Suppressor macrophage treated with lipopolysaccharide for 1 hour (primary cell): ENCODE measurements around the gene WDR18.

Experiments used
- DNase-seq, 3 donors: peaks; one replicate each; pipeline ENCODE4 v3.0.0-alpha.2; 2020 to 2022

The WDR18 gene, protein sequence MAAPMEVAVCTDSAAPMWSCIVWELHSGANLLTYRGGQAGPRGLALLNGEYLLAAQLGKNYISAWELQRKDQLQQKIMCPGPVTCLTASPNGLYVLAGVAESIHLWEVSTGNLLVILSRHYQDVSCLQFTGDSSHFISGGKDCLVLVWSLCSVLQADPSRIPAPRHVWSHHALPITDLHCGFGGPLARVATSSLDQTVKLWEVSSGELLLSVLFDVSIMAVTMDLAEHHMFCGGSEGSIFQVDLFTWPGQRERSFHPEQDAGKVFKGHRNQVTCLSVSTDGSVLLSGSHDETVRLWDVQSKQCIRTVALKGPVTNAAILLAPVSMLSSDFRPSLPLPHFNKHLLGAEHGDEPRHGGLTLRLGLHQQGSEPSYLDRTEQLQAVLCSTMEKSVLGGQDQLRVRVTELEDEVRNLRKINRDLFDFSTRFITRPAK

DNA sequence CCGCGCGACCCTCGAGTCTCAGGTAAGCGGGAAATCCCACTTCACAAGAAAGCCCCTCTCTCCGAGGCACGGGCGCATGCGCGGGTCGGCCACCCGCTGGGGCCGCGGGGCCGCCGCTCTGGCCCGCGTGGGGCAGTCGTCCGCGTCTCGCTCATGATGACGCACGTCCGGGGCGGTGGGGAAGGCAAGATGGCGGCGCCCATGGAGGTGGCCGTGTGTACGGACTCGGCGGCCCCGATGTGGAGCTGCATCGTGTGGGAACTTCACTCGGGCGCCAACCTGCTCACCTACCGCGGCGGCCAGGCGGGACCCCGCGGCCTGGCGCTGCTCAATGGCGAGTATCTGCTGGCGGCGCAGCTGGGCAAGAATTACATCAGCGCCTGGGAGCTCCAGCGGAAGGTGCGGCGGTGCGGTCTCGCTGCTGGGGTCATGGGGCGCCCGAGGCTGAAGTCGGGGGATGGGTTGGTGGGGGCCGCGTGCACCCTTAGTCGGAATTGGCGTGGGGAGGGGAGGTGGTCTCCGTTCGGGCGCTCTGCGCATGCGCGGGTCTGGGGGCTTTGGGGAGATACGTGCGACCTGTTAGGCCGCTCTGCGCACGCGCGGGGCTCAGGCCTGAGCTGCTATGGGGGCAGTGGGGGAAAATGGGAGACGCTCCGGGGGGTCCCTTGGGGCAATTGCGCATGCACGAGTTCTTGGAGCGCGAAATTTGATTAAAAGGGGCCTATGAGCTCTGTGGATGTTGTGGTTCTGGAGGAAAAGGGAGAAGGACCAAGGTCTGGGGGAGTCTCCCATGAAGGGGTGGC is at the start of gene WDR18:
Gene WDR18 (plus strand): TSS at position 181 of the 803 bp plus-strand sequence. CDS start 9 bp downstream, at position 190.
- peak; percentile 94 to 98 (median 97) for DNase-seq

DNA sequence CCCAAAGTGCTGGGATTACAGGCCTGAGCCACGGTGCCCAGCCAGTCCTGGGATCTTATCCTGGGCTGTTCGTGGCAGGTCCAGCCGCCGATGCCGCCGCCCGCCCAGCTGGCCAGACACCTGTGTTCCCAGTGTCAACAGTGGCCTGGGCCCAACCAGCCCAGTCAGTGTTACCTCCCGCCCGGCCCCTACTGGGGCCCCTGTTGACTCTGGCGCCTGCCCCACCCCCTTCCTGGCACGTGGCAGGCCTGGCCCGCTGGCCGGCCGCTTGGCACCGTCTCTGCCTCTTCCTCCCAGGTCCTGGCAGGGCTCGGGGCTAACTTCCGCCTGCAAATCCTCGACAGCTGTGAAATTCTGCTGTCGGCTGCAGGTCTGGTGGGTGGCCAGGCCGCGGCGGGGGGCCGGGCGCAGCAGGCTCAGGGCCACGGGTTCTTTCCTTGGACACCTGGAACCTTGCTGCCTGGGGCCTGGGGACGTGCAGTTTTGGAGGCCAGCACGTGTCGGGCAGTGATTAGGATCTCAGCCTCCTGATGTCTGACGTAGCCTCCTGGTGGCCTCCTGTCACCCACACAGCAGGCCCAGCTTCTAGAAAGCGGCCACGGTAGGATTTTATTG is 49.2 kb upstream of the WDR18 start:
- peak; percentile 66 to 81 (median 71) for DNase-seq

DNA sequence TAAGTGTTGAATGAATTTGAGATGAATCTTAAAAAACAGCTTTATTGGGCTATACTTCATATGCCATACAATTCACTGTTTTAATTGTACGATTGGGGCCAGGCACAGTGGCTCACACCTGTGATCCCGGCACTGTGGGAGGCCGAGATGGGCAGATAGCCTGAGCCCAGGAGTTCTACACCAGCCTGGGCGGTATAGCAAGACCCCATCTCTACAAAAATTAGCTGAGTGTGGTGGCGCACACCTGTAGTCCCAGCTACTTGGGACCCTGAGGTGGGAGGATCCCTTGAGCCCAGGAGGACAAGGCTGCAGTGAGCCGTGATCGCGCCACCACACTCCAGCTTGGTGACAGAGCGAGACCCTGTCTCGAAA is 48.0 kb upstream of the WDR18 start:
- no peak for DNase-seq

DNA sequence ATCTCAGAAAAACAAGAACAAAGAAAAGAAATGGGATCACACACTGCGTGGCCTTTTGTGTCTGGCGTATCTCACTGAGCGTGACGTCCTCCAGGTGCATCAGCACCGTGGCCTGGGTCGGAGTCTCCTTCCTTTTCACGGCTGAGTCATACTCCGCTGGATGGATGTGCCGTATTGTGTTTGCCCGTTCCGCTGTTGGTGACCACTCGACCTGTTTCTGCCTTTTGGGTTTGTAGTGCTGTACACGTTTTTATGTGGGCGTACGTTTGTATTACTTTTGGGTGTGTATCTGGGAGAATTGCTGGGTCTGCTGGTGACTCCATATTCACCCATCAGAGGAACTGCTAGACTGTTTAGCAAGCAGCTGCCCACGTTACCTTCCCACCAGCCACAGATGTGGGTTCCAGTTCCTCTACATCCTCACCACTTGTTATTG is 46.9 kb upstream of the WDR18 start:
- peak; percentile 82 to 90 (median 87) for DNase-seq

DNA sequence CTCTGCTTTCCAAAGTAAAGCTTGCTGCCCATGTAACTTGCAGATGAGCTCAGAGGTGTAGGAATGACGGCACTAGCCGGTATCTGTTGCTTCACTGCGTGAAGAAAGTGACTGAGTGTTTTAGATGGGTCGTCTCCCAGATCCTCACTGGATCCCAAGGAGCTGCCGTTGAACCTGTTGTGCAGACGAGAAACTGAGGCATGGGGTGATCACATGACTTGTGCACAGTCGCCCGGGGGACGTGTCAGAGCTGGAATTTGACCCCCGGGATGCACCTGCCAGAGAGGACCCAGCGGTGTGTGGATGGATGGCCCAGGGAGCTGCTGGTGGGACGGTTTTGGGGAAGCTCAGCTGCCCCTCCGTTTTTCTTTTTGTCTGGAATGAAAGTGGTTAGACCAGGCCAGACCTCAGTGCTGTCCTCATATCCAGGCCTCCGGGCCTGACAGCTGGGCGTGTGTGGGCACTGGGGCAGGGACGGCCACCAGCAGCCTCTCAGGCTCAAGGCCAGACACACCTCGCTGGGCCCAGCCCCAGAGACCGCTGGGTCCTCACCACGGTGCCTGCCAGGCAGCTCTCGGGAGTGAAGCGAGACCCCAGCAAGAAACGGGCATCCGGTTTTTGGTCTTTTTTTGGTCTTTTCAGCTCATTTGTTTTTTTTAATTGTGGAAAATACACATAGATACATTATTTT is 45.8 kb upstream of the WDR18 start:
- no peak for DNase-seq

DNA sequence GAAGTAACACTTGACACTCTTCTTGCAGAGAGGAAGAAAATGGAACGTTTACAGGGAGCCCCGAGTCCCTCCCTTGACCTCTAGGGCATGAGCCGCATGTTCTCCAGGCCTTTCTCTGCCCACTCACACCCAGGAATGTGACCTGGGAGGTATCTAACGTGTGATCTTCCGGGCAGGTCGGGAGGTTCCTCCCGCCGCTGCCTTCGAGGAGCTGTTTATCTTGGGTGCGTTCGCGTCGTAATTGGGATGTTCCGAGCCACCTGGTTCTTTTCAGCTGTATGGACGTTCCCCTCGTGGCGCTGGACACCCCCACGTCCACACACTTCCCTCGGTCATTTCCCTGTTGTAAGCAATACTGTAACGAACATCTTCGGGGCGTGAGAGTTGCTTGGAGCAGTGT is 44.7 kb upstream of the WDR18 start:
- DNase-seq: no peak

DNA sequence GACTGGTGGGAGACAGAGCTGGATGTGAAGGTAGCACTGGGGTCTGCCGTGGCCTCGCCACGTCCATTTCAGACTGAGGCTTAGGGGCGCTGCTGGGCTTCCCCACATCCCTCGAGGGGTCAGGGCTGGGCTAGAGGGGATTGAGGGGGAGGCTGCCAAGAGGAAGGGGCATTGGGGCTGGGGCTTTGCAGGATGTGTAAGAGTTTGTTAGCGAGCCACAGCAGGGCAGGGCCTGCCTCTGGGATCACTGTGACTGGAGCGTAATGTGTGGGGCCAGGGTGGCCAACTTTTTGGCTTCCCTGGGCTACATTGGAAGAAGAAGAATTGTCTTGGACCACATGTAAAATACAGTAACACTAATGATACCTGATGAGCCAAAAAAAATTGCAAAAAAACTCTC is 44.2 kb upstream of the WDR18 start:
- no peak for DNase-seq

DNA sequence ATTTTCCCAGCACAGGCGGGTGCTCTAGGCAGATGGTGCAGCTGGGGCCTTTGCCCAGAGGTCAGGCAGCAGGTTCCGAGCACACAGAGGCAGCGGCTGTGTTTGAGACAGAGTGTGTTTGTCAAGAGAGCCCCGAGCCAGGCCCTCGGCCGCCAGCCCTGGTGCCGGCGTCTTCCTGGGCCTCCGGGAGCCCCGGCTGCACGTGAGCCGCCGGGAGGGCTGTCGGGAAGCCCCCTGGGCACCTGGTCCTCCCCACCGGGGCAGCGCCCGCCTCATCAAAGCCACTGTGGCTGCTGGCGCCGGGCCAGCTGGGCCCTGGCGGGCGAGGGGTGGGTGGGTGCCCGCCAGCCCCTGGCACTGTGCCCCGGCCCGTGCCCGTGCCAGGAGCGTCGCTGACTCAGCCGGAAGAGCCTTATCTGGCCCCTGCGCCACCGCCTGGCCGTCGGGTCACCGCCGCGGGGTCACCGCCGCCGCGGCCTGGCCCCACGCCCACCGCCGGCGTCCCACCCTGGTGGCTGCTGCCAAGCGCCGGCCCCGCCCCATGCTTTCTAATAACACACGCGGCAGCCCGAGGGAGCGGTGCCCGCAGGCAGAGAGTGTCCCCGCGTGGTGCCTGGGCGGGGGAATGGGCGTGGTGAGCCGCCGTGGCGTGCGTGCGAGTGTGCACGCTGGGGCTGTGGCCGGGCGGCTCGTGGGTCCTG is 43.4 kb upstream of the WDR18 start:
- DNase-seq: peak; percentile 61 to 78 (median 64)

DNA sequence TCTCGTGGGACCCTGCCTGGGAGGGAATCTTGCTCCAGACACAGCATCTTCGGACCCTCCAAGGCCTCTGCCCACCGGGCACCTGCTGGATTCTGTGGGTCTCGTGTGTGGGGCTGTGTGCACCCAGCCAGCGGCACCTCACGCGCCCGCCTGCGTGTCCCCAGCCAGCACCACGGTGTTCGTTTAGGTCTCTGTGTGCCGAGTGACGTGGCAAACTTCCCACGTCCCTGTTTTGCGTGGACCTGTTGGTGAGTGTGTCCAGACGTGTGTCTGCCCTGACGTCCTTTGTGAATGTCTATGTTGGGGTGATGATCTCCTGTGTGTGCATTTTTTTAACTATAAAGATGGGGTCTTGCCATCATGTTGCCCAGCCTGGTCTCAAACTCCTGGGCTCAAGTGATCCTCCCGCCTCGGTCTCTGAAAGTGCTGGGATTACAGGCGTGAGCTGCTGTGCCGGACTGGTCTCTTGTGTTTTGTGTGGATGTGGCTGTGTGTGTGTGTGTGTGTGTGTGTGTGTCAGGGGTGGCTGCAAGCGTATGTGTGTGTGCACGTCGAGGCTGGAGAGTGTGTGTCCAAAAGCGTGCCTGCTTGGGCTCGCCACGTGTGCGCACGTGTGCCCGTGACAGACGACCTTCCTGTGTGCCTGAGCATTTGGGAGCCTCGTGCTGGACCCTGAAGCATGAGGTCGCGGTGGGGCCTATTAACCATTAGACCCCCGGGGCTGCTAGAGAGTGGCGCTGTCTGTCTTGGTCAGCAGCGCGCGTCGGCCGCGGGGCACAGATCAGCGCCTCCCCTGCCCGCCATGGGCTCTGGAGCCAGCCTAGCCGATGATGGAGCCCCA is 42.6 kb upstream of the WDR18 start:
- no peak for DNase-seq

DNA sequence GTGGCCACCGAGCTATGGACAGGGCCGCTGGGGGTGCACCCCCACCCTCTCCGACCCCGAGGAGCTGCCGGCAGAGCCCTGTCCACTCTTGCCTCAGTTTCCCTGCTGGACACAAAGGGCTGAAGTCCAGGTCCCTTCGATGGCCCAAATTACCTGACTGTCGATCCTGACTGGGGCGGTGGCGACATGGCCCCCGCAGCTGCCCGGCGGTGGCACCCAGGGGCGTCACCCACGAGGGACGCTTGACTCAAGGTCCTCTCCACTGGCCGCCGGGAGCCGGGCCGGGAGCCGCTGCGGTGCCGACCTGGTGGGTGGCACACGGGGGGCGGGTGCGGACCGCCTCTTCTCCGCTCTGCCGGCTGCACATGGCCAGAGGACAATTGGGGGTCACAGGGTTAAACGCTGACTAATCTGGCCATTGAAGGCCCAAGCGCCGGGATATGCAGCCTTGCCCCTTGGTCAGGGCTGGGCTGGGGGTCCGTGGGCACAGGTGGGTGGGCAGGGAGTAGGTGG is 42.0 kb upstream of the WDR18 start:
- no peak for DNase-seq

DNA sequence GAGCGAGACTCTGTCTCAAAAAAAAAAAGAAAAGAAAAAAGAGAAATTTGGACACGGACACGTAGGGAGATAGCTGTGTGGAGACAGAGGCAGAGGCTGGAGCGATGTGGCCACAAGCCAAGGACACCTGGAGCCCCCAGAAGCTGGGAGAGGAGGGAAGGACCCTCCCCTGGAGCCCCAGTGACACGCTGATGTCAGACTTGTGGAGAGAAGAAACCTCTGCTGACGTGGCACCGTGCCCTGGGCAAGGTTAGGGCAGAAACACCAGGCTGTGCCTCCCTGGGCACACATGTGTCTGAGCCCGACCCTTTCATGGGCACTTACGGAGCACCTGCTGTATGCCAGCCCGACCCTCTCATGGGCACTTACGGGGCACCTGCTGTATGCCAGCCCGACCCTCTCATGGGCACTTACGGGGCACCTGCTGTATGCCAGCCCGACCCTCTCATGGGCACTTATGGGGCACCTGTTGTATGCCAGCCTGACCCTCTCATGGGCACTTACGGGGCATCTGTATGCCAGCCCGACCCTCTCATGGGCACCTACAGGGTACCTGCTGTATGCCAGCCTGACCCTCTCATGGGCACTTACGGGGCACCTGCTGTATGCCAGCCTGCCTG is 40.5 kb upstream of the WDR18 start:
- no peak for DNase-seq

DNA sequence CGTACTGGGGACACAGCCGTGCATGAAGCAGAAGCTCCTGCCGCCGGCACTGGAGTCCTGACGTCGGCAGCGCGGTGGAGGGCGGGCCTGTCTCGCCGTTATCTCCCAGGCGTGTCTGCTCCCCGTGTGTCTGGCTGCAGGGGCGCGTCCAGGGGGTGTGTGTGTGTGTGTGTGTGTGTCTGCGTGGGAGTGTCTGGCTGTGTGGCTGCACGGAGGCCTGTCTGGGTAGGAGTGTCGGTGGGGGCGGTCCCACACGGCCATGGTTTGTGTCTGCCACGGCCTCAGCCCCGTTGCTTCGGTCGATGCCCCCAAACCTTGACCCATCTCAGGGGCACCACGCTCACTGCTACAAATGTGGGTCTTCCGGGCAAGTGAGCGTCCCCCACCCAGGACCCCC is 40.0 kb upstream of the WDR18 start:
- DNase-seq: no peak

DNA sequence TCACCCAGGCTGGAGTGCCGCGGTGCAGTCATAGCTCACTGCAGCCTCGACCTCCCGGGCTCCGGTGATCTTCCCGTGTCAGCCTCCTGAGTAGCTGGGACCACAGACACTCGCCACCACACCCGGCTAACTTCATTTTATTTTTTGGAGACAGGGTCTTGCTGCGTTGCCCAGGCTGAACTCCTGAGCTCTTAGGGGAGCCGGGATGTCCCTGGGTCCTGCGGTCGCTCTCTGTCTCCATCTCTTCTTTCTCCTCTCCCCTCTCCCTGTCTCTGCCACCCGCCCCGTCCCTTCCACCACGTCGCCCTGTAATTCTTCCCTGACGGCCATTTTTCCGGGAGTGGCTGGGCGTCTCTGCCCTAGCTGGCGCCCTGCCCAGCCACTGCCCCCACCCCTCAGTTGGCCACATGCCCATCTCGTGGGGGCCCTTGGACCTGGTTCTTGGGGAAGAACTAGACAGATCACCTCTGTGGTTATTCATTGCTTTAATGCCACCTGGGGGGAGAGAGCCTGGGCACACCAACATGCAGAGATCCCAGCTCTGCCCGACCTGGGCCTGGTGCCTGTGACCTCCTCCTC is 39.4 kb upstream of the WDR18 start:
- DNase-seq: no peak

DNA sequence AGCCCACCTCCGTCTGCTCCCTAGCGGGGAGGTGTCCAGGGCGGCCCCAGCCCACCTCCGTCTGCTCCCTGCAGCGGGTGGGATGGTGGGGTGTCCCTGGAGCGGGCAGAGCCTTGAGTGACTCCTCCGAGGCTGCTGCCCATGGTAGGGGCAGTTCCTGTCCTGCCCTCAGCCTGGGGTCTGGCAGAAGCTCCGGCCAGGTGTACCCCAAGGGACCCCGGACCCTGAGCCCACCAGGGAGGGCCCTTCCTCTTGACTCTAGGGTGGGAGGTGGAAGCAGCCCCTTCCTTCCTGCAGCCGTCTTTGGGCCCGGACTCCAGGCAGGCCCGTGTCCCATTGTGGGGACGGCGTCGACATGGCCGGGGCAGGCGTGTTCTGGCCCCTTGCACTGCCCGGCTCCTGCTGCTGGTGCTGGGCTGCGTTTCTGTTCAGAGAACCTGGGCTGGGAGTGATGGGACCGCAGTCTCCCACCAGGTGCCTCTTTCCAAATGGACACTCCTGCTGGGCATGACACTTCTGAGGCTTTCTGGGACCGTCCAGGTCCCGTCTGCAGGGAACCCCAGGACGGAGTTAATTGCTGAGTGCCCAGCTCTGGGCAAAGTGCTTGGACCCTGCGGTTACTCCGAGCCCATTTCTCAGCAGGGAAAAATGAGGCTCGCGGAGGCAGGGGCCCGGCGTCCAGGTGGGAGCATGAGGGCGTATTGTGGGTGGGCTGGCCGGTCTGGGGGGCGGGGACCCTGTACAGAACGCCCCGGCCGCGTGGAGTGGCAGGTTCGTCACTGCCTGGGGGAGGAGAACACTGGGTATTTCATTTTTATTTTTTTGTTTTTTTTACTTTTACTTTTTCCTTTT is 38.5 kb upstream of the WDR18 start:
- DNase-seq: no peak

DNA sequence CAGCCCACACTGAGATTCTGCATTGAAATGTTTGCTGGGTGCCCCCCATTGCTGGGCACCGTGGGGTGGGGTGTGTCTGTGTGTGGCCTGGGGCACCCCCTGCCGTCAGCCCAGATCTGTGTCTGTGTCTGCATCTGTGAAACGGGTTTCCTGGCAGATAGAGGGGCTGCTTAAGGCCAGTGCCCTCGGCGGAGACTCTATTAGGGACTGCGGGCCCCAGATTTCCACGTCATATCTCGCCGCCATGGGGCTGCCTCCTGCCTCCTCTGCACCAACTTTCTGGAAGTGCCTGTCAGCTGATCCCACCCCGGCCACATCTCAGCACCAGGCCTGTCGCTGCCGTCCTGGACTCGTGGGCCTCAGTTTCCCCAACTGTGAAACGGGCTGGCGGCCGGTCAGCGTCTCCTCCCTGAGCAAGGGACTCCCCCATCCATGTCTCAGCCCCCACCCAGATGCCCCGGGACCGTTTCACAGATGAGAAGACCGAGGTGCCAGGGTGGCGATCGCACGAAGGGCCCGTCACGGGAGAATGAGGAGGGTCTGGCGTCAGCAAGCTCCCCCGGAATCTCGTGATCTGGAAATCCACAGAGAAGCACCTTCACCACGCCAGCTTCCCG is 36.9 kb upstream of the WDR18 start:
- no peak for DNase-seq

DNA sequence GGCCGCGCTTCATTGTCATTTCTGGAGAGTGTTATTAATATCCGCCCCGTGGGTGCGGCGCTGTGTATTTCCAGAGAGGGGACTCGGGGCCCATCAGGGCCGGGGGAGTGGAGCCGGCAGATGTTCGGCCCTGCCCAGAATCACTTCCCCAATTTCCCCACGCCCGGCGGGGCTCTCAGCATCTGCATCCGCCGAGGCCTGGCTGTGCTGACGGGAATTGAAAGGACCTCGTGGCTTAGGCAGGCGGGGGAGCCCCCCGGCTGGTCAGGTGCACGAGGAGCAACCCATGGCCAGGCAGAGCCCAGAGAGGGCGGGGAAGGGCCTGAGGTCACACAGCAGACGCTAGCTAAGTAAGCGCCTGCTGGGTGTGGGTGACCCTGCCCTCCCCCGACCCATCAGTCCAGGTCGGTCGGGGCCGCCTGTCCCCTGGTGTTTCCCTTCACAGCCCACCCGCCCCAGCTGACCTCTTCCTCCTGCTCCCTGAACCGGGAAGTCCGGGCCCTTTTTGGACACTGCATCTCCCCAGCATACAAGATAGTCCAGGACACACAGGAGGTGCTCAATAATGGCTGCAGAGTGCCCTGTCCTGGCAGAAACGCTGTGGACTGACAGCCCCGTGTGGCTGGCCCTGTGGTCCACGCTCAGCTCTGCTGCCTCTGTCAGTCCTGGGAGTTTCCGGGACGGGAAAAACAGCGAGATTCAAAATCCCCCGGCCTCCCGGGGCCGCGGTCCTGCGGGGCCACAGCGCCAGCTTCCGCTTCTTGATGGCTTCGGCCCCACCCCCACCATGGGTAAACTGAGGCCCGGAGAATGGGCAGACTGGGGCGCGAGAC is 36.2 kb upstream of the WDR18 start:
- peak; percentile 97 to 99 (median 99) for DNase-seq

DNA sequence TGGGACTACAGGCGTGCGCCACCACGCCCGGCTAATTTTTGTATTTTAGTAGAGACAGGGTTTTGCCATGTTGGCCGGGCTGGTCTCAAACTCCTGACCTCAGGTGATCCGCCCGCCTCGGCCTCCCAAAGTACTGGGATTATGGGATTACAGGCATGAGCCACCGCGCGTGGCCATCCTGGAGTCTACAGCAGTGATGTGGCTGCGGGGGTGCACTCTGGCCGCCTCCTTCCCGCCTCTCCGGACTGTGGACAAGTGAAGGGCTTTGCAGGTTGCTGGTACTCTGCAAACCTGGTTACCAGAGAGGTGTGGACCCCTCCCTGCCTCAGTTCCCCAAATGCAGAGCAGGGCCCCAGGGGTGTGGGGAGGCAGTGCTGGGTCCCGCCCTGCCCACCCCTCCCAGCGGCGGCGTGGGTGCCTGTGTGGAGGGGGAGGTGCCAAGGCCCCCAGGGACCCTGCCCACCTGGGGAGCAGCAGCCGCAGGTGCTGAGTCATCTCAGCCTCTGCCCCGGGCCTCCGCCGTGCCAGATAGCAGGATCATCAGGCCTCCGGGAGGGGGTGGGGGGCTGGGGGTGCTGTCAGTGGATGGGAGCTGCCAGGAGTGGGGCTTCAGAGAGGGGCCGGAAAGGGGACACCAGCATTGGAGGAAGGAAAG is 35.2 kb upstream of the WDR18 start:
- DNase-seq: no peak
